Activated CD4-positive, alpha-beta T cell treated with anti-CD3 and anti-CD28 coated beads, Interleukin-2, amount 50 U/mL, for 1 hour (primary cell): ENCODE measurements around the gene LPAR6.
A peak's percentile ranks its signal among the peaks of the same experiment; 100 is the strongest.

Experiments used
- DNase-seq: peaks from one replicate; pipeline ENCODE4 v3.0.0-alpha.2; 2020

LPAR6 gene

GRCh38 chr13:48411841-48412531, 927 bp downstream of the LPAR6 start:
- DNase-seq: peak; percentile 35

DNA sequence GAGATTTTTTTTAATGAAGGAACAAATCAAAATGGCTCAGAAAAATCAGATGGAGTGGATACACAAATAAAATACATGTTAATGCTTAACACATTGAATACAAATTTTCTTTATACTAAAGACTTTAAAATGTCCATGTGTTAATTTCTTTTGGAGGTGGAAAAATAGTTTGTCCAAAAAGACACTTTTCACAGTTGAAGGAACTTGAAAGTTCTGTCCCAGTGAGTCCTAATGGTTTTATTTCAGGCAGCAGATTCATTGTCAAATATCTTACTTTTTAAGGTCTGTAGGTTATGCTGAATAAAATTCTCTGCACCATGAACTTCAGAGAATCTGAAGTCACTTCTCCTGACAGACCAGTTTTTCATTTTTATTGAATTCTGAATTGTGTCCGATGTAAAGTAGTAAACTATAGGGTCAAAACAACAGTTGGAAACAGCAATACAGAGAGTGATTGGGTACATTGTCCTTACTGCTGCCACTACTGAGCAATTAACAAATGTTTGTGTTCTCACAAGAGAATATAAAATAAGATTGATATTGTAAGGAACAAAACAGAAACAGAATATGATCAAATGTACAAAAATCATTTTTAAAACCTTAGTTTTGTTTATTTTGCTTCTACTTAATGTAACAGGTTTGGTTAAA, 1.6 kb downstream of the LPAR6 start:
- DNase-seq: no peak

- no peak for DNase-seq
These were observed 2.7 kb downstream of the LPAR6 start for GRCh38 chr13:48410199-48410598.

GRCh38 chr13:48405875-48406274, 7.0 kb downstream of the LPAR6 start:
- no peak for DNase-seq

GRCh38 chr13:48404952-48405351, 8.0 kb downstream of the LPAR6 start:
- DNase-seq: no peak

GRCh38 chr13:48403913-48404312, 9.0 kb downstream of the LPAR6 start:
- no peak for DNase-seq

- no peak for DNase-seq
These were observed 9.7 kb downstream of the LPAR6 start for GRCh38 chr13:48403151-48403631.

GRCh38 chr13:48402325-48402932, 10.5 kb downstream of the LPAR6 start:
- DNase-seq: no peak

DNA sequence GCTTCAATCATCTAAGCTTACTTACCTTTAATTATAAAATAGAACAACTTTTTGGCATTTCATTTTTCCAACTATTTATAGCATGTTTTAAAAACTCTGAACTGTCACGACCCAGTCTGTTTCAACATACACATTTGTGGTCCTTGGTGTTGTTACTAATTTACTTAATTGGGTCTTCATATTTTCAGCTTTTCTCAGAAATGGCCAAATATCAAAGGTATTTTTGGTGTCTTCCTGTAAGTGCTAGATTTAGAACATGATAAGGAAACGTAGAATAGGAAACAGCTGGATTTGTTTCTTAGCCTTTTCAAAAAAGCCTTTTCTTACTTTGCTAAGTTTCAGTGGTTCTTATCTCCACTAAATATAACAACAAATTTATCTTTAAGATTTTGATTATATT, 11.4 kb downstream of the LPAR6 start:
- DNase-seq: no peak

- no peak for DNase-seq
These were observed 12.0 kb downstream of the LPAR6 start for GRCh38 chr13:48400850-48401291.

GRCh38 chr13:48400090-48400694, 12.7 kb downstream of the LPAR6 start:
- no peak for DNase-seq

- no peak for DNase-seq
These were observed 14.3 kb downstream of the LPAR6 start for GRCh38 chr13:48398450-48399095.

GRCh38 chr13:48397744-48398143, 15.2 kb downstream of the LPAR6 start:
- no peak for DNase-seq

DNA sequence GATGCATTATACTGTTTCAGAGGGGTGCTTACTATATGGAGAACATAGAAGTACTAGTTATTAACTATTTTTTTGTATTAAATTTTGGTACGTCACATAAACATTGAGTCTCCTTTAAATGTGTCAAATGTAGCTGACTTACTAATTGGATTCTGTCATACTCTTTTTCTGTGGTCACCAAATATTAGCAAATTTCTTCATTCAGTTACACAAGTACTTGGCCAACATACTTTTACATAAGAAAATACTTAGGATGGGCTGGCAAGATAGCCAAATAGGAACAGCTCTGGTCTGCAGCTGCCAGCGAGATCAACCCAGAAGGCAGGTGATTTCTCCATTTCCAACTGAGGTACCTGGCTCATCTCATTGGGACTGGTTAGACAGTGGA, 19.2 kb downstream of the LPAR6 start:
- DNase-seq: no peak

DNA sequence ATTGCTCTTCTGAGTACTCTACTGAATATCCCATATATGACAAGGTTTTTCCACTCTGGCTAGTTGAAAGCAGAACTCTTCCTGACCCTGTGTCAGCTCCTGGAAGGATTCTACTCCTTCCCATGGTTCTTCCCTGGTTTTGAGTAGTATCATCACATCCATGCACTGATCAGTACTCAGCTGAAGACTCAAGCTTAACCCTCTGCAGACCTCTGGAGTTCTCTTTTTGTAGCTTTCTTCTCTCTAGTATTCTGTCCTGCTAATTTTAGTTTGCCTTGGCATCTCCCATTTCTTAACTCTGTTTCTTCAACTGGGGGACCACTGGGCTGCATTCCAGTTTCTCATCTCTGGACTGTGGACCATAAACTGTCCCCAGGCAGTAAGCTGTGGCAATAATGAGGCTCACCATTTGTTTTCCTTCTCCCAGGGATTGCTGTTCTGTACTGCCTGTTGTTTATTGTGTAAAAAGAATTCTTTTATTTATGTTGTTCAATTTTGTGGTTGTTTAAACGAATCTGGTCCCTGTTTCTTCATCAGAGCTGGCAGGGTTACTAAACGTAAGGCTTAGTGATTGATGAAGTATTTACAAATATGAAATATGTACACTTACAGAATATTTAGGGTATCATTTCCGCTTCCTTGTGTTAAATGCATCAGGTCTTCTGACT, 19.7 kb downstream of the LPAR6 start:
- DNase-seq: no peak

DNA sequence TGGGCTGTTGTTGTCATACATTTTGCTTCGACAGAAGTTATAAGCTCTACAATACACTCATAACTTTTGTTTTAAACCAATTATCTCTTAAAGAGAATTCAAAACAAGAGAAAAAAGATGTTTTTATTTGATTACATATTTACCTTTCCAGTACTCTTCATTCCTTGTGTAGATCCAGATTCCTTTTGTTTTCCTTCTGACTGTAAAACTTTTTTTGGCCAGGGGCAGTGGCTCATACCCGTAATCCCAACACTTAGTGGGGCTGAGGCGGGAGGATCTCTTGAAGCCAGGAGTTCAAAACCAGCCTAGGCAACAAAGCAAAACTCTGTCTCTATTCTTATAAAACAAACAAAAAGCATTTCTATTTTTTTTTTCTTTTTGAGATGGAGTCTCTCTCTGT, 21.7 kb downstream of the LPAR6 start:
- DNase-seq: no peak

DNA sequence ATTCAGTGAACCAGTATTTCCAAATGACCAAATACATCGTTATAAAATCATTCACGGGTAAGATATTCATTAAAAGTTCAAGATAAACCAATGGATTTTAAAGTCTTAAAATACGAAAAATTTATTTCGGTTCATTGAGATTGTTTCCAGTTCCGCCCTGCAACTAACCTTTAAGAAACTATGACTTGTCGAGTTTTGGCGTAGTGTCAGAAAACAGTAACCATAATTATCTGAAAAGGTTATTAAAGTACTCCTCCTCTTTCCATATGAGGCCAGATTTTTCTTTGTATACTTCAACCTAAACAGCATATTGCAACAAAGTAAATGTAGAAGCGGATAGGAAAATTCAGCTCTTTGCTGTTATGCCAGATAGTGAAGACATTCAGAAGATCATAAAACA, 26.1 kb downstream of the LPAR6 start:
- DNase-seq: no peak

DNA sequence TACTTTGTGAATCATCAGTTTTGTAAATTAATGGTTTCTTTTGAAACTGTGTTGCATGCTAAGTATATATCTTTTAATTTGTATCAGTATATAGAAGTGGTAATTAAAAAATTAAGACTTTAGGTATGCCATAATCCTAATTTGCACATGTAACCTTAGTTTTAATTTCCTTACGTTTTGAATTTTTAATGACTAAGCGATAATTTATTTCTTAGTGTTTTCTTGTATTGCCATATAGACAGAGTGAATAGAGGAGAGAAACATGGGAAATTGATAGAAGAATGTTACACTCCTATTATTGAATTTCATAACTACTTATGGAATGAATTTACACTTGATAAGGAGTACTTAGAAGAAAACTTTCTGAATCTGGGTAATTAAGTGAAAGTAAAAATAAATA, 29.5 kb downstream of the LPAR6 start:
- no peak for DNase-seq

DNA sequence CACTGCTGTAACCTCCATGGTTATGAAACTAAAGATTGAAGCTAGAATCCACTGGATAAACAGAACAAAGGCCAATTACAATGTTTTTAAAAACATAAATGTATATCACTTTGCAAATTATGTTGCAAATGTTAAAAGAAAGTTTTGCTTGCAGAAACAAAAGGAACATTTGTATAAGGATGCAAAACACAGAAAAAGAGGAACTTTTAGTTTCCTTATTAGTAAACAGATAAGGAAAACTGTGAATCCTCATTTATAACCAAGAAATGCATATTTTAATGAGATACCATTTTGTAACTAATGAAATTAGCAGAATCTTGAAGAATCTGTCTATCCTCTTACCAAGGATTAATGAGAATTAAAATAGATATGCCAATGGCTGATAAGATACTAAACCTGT, 32.3 kb downstream of the LPAR6 start:
- no peak for DNase-seq

- DNase-seq: no peak
These were observed 35.1 kb downstream of the LPAR6 start for GRCh38 chr13:48377857-48378256.

- DNase-seq: no peak
These were observed 42.1 kb downstream of the LPAR6 start for GRCh38 chr13:48370815-48371214.

GRCh38 chr13:48369988-48370387, 42.9 kb downstream of the LPAR6 start:
- DNase-seq: no peak
